HTERT RPE-1 (cell line): ENCODE data around the gene PUDP.
"Not testable (repeated sequence)": the region's sequence is repeated elsewhere in the genome, so short reads cannot be mapped to it uniquely, and the experiment has no call there.

ENCODE experiments used
- in situ Hi-C: fragments of 300-500 bp; cut with MboI; formaldehyde crosslinking; loops from 4 replicates; pipeline ENCODE4 v1.14.3; 2020; ENCODE audit warnings: low sequenced_read_pairs

Gene PUDP

GRCh38 chrX:7110821-7111276 lies 37.1 kb downstream of the PUDP start:
- in situ Hi-C loops, result no loop called here

- in situ Hi-C loops, result no loop called here
Observed at GRCh38 chrX:7109838-7110793, 37.8 kb downstream of the PUDP start.

GRCh38 chrX:7109049-7109531 lies 38.9 kb downstream of the PUDP start:
- in situ Hi-C loops, result no loop called here

GRCh38 chrX:7108030-7108429 lies 39.9 kb downstream of the PUDP start:
- in situ Hi-C loops, result no loop called here

- in situ Hi-C loops, result no loop called here
Observed at GRCh38 chrX:7106649-7107048, 41.3 kb downstream of the PUDP start.

GRCh38 chrX:7102119-7102518 lies 45.8 kb downstream of the PUDP start:
- in situ Hi-C loops, result no loop called here

GRCh38 chrX:7100022-7100421 lies 47.9 kb downstream of the PUDP start:
- in situ Hi-C loops, result no loop called here

- in situ Hi-C loops, result not testable (repeated sequence)
Observed at GRCh38 chrX:7095657-7096056, 52.3 kb downstream of the PUDP start.

- in situ Hi-C loops, result no loop called here
Observed at GRCh38 chrX:7093305-7093704, 54.6 kb downstream of the PUDP start.

- in situ Hi-C loops, result no loop called here
Observed at GRCh38 chrX:7092543-7092942, 55.4 kb downstream of the PUDP start.

- in situ Hi-C loops, result no loop called here
Observed at GRCh38 chrX:7091923-7092322, 56.0 kb downstream of the PUDP start.

GRCh38 chrX:7090641-7091040 lies 57.3 kb downstream of the PUDP start:
- in situ Hi-C loops, result no loop called here

GRCh38 chrX:7088968-7089615 lies 58.9 kb downstream of the PUDP start:
- in situ Hi-C loops, result no loop called here

GRCh38 chrX:7086384-7086783 lies 61.6 kb downstream of the PUDP start:
- in situ Hi-C loops, result no loop called here

GRCh38 chrX:7085879-7086278 lies 62.1 kb downstream of the PUDP start:
- in situ Hi-C loops, result no loop called here

- in situ Hi-C loops, result no loop called here
Observed at GRCh38 chrX:7084841-7085240, 63.1 kb downstream of the PUDP start.

- in situ Hi-C loops, result no loop called here
Observed at GRCh38 chrX:7083468-7084396, 64.2 kb downstream of the PUDP start.

GRCh38 chrX:7083021-7083420 lies 64.9 kb downstream of the PUDP start:
- in situ Hi-C loops, result no loop called here

GRCh38 chrX:7082556-7082955 lies 65.4 kb downstream of the PUDP start:
- in situ Hi-C loops, result no loop called here

- in situ Hi-C loops, result no loop called here
Observed at GRCh38 chrX:7077241-7078230, 70.4 kb downstream of the PUDP start.
